ENCODE measurements around the gene MAMDC4.
"Not testable (repeated sequence)": the region's sequence is repeated elsewhere in the genome, so short reads cannot be mapped to it uniquely, and the experiment has no call there.

The MAMDC4 gene

GRCh38 chr9:136862849-136863622 is 10.9 kb downstream of the MAMDC4 start:
- no peak for DNase-seq (ENCODE audit: low spot score)

GRCh38 chr9:136863623-136864273 is 11.6 kb downstream of the MAMDC4 start:
- no peak for DNase-seq (ENCODE audit: low spot score)

- no peak for DNase-seq (ENCODE audit: low spot score)
These were observed 13.1 kb downstream of the MAMDC4 start for GRCh38 chr9:136865041-136865767.

GRCh38 chr9:136865768-136866103 is 13.6 kb downstream of the MAMDC4 start:
- no peak for DNase-seq (ENCODE audit: low spot score)

- not testable (repeated sequence) for DNase-seq (ENCODE audit: low spot score)
These were observed 14.8 kb downstream of the MAMDC4 start for GRCh38 chr9:136866898-136867421.

- no peak for DNase-seq (ENCODE audit: low spot score)
These were observed 15.3 kb downstream of the MAMDC4 start for GRCh38 chr9:136867480-136867879.

GRCh38 chr9:136867917-136868316 is 15.8 kb downstream of the MAMDC4 start:
- DNase-seq (ENCODE audit: low spot score): no peak

- DNase-seq (ENCODE audit: low spot score): no peak
These were observed 16.5 kb downstream of the MAMDC4 start for GRCh38 chr9:136868644-136869043.

- DNase-seq (ENCODE audit: low spot score): not testable (repeated sequence)
These were observed 17.5 kb downstream of the MAMDC4 start for GRCh38 chr9:136869611-136870010.

GRCh38 chr9:136875155-136875554 is 23.0 kb downstream of the MAMDC4 start:
- no peak for DNase-seq (ENCODE audit: low spot score)

- DNase-seq (ENCODE audit: low spot score): no peak
These were observed 24.3 kb downstream of the MAMDC4 start for GRCh38 chr9:136876476-136876875.

GRCh38 chr9:136880651-136881050 is 28.5 kb downstream of the MAMDC4 start:
- no peak for DNase-seq (ENCODE audit: low spot score)

- no peak for DNase-seq (ENCODE audit: low spot score)
These were observed 29.6 kb downstream of the MAMDC4 start for GRCh38 chr9:136881691-136882108.

GRCh38 chr9:136882109-136882946 is 30.2 kb downstream of the MAMDC4 start:
- DNase-seq (ENCODE audit: low spot score): peak; percentile 86

GRCh38 chr9:136882947-136883283 is 30.8 kb downstream of the MAMDC4 start:
- not testable (repeated sequence) for DNase-seq (ENCODE audit: low spot score)

- DNase-seq (ENCODE audit: low spot score): not testable (repeated sequence)
These were observed 31.5 kb downstream of the MAMDC4 start for GRCh38 chr9:136883670-136884069.

GRCh38 chr9:136885950-136886578 is 33.9 kb downstream of the MAMDC4 start, which contains the start of gene TRAF2:
TRAF2 (plus strand) TSS chr9:136886516; CDS start chr9:136898741, 12,225 bp downstream.
- DNase-seq (ENCODE audit: low spot score): peak; percentile 97

- no peak for DNase-seq (ENCODE audit: low spot score)
These were observed 34.8 kb downstream of the MAMDC4 start for GRCh38 chr9:136886610-136887597.

GRCh38 chr9:136888454-136888853 is 36.3 kb downstream of the MAMDC4 start:
- no peak for DNase-seq (ENCODE audit: low spot score)

- DNase-seq (ENCODE audit: low spot score): no peak
These were observed 37.7 kb downstream of the MAMDC4 start for GRCh38 chr9:136889858-136890257.
